RWPE1 (cell line): ENCODE results near the gene SMARCA4.
"Not testable (repeated sequence)": the region's sequence is repeated elsewhere in the genome, so short reads cannot be mapped to it uniquely, and the experiment has no call there.

Experiments used
- CTCF ChIA-PET: fragments of 350-600 bp; sonication (Branson Sonifier 250); formaldehyde crosslinking; extraction: SDS; loops from one replicate; lab custom pipeline; 2021; lab: Yijun Ruan, JAX
- POLR2A ChIA-PET: fragments of 400-600 bp; formaldehyde crosslinking; extraction: SDS; loops from one replicate; lab custom pipeline; 2020; ENCODE audit warnings: antibody characterized with exemption; ENCODE audit not compliant: low non-redundant PET; lab: Yijun Ruan, JAX
- DNase-seq: peaks from one replicate; pipeline ENCODE4 v3.0.0; 2012; ENCODE audit warnings: low spot score
- H3K27ac ChIP-seq: fragments of 450-650 bp; 2 replicates; pipeline ENCODE4 v1.5.1; 2017
- TF ChIP-seq, protein P1 (sequence below): fragments of 450-650 bp; conservative IDR thresholded peaks from 2 replicates; pipeline ENCODE4 v1.5.1; 2017; ENCODE audit warnings: low read depth, mild to moderate bottlenecking

Gene SMARCA4

DNA sequence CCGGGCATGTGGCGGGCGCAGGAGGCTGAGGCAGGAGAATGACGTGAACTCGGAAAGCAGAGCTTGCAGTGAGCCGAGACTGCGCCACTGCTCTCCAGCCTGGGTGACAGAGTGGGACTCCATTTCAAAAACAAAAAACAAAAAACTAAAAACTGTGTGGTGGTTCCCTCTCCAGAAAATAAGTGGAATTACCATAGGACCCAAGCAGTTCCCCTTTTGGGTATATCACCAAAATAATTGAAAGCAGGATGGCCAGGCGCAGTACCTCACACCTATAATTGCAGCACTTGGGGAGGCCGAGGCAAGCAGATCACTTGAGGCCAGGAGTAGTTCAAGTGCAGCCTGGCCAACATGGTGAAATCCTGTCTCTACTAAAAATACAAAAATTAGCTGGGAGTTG is 112.7 kb downstream of the SMARCA4 start:
- ChIA-PET CTCF (no interaction called here), POLR2A (interaction anchor here (0.6 kb wide), 1 partner anchor 192 kb away, joined by 4 read pairs; no protein-coding TSS in a partner anchor)
- no peak overlapping the region for H3K27ac ChIP-seq
- DNase-seq = no peak
- TF ChIP-seq, protein P1, sequence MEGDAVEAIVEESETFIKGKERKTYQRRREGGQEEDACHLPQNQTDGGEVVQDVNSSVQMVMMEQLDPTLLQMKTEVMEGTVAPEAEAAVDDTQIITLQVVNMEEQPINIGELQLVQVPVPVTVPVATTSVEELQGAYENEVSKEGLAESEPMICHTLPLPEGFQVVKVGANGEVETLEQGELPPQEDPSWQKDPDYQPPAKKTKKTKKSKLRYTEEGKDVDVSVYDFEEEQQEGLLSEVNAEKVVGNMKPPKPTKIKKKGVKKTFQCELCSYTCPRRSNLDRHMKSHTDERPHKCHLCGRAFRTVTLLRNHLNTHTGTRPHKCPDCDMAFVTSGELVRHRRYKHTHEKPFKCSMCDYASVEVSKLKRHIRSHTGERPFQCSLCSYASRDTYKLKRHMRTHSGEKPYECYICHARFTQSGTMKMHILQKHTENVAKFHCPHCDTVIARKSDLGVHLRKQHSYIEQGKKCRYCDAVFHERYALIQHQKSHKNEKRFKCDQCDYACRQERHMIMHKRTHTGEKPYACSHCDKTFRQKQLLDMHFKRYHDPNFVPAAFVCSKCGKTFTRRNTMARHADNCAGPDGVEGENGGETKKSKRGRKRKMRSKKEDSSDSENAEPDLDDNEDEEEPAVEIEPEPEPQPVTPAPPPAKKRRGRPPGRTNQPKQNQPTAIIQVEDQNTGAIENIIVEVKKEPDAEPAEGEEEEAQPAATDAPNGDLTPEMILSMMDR = no peak

DNA sequence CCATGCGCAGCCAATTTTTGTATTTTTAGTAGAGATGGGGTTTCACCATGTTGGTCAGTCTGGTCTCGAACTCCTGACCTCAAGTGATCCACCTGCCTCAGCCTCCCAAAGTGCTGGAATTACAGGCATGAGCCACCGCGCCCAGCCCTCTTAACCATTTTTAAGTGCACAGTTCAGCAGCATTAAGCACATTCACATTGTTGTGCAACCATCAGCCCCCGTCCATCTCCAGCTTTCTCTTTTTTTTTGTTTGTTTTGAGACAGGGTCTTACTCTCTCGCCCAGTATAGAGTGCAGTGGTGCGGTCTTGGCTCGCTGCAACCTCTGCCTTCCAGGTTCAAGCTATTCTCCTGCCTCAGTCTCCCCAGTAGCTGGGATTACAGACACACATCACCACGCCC is 116.0 kb downstream of the SMARCA4 start:
- DNase-seq = not testable (repeated sequence)
- CTCF ChIA-PET = interaction anchor here (0.6 kb wide), 1 partner anchor 660 kb away, joined by 3 read pairs; no protein-coding TSS in a partner anchor

DNA sequence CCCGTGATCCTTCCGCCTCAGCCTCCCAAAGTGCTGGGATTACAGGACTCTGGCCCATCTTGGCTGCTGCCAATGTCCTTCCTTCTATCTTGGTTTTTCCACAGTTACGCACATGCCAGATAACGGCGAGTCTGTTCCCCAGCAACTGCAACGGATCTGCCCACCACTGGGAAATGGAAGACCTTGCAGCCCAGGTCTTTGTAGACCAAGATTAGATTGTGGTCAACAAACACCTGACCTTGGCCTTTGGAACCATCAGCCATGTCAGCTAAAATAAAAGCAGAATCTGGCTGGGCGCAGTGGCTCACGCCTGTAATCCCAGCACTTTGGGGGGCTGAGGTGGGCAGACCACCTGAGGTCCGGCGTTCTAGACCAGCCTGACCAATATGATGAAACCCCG is 118.1 kb downstream of the SMARCA4 start:
- DNase-seq = no peak
- TF ChIP-seq, protein P1 = no peak
- POLR2A ChIA-PET = no interaction called here
- CTCF ChIA-PET = no interaction called here
- no peak overlapping the region for H3K27ac ChIP-seq

More for the DNA sequence above, 116.0 kb downstream of the SMARCA4 start:
- POLR2A ChIA-PET, H3K27ac ChIP-seq: not testable (repeated sequence)

DNA sequence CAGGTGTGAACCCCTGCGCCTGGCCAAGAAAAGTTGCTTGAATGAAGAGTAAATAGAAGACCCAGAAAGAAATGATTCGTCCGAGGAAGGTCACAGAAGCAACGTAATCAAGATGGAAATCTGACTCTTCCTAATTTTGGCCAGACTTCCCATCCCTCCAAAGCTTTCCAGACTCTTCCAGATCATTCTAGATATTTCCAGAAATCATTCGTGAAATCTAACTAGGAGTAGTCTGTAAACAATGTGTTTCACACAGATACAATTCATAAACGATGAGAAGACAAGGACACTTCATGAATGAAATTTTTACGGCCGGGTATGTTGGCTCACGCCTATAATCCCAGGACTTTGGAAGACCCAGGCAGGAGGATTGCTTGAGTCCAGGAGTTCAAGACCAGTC is 119.2 kb downstream of the SMARCA4 start:
- POLR2A ChIA-PET = no interaction called here
- CTCF ChIA-PET = interaction anchor here (0.6 kb wide), 1 partner anchor 331 kb away, joined by 5 read pairs; no protein-coding TSS in a partner anchor
- TF ChIP-seq, protein P1 = no peak

DNA sequence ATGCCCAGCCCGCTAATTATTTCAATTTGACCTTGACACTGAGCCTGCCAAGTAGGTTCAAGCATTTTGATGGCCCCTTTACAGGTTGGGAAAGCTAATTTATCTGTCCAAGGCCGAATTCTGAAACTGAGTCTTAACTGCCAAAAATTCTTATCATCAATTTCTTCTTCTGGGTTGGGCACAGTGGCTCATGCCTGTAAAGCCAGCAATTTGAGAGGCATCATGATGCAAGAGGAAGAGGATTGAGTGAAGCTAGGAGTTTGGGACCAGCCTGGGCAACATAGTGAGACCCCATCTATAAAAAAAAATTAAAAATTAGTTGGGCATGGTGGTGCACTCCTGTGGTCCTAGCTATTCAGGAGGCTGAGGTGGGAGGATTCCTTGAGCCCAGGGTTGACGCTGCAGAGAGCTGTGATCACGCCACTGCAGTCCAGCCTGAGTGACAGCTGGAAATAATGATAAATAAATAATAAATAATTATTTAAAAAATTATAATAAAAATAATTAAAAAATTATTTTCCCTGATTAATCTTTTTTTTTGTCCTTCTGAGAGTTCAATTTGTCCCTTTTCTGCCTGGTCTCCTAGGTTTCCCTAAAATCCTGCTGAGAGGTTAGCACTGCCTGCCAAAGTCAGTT is 127.2 kb downstream of the SMARCA4 start:
- DNase-seq = no peak
- CTCF ChIA-PET = interaction anchor here (0.6 to 0.7 kb wide), 2 partner anchors 38 to 222 kb away, joined by 3 to 5 read pairs; no protein-coding TSS in a partner anchor
- TF ChIP-seq, protein P1 = no peak
- peak overlapping the region; percentile 98 for H3K27ac ChIP-seq
- POLR2A ChIA-PET = no interaction called here

More for the DNA sequence above, 119.2 kb downstream of the SMARCA4 start:
- H3K27ac ChIP-seq = no peak overlapping the region
- no peak for DNase-seq

DNA sequence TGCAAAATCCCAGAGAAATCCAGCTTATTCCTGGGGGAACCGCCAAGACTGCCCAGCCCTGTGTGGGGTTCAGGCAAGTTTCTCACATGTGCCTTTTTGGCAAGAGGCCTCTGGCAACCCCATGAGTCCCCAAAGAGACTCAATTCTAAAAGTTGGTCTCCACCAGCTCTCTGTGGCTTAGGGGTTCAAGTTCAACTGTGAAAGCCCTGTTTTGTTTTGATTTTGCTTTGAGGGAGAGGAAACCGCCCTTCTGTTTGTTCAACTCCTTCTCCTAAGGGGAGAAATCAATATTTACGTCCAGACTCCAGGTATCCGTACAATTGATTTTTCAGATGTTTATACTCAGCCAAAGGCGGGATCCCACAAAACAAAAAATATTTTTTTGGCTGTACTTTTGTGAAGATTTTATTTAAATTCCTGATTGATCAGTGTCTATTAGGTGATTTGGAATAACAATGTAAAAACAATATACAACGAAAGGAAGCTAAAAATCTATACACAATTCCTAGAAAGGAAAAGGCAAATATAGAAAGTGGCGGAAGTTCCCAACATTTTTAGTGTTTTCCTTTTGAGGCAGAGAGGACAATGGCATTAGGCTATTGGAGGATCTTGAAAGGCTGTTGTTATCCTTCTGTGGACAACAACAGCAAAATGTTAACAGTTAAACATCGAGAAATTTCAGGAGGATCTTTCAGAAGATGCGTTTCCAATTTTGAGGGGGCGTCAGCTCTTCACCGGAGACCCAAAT is 127.8 kb downstream of the SMARCA4 start:
- TF ChIP-seq, protein P1 = no peak
- CTCF ChIA-PET = interaction anchor here (0.6 to 0.7 kb wide), 2 partner anchors 101 to 392 kb away, joined by 3 read pairs; partner anchors contain the start of gene ELAVL3
- POLR2A ChIA-PET = no interaction called here
- DNase-seq = no peak
- peak overlapping the region; percentile 98 for H3K27ac ChIP-seq
